Caco-2 (cell line): ENCODE measurements around the gene BMP6. TPM values are rescaled to one million over a fixed set of nuclear protein-coding genes. Genes with fewer than 3 reads are reported as not detected.

Source experiments
- BruUV-seq: library from RNA; stranded (reverse); fragments of 400-500 nt; replicated peaks from 2 replicates; lab custom pipeline; 2021; lab: Mats Ljungman, UMichigan
- CTCF ChIA-PET: fragments of 300-600 bp; sonication (Branson Sonifier 250); formaldehyde crosslinking; loops from one replicate; lab custom pipeline; 2022; ENCODE audit warnings: antibody characterized with exemption; lab: Charles Lee
- POLR2A ChIA-PET: fragments of 300-600 bp; sonication (Branson Sonifier 250); formaldehyde crosslinking; loops from one replicate; lab custom pipeline; 2022; ENCODE audit warnings: antibody characterized with exemption; lab: Charles Lee
- DNase-seq, 2 experiments: peaks; one replicate each; pipeline versions ENCODE4 v3.0.0 to v3.0.0-alpha.2; 2020 to 2022
- H3K27me3 ChIP-seq: replicated peaks from 2 replicates; pipeline ENCODE4 v1.6.0; 2011; ENCODE audit warnings: low read length; ENCODE audit not compliant: control insufficient read depth, insufficient read depth
- H3K36me3 ChIP-seq: 2 replicates; pipeline ENCODE4 v1.5.1; 2011; ENCODE audit warnings: low read length; ENCODE audit not compliant: control insufficient read depth, insufficient read depth
- H3K4me1 ChIP-seq: fragments of 250-450 bp; sonication (Bioruptor Pico); 2 replicates; pipeline ENCODE4 v1.5.1; 2020; ENCODE audit warnings: mild to moderate bottlenecking
- H3K4me3 ChIP-seq: 2 replicates; pipeline ENCODE4 v1.5.1; 2011; ENCODE audit warnings: low read depth, mild to moderate bottlenecking, control low read depth, low read length
- H3K9me3 ChIP-seq: fragments of 250-450 bp; sonication (Bioruptor Pico); 2 replicates; pipeline ENCODE4 v1.5.1; 2020; ENCODE audit warnings: mild to moderate bottlenecking, moderate library complexity
- H3K27ac Mint-ChIP-seq: one replicate; pipeline ENCODE4 v1.8.0; 2022; ENCODE audit warnings: mixed read lengths; ENCODE audit not compliant: unreplicated experiment
- H3K27me3 Mint-ChIP-seq: one replicate; pipeline ENCODE4 v1.8.0; 2022; ENCODE audit warnings: mixed read lengths; ENCODE audit not compliant: insufficient read depth, unreplicated experiment
- H3K36me3 Mint-ChIP-seq: one replicate; pipeline ENCODE4 v1.8.0; 2022; ENCODE audit warnings: mild to moderate bottlenecking, mixed read lengths; ENCODE audit not compliant: insufficient read depth, unreplicated experiment
- H3K4me1 Mint-ChIP-seq: one replicate; pipeline ENCODE4 v1.8.0; 2022; ENCODE audit warnings: low read depth, mixed read lengths; ENCODE audit not compliant: unreplicated experiment
- H3K4me3 Mint-ChIP-seq: one replicate; pipeline ENCODE4 v1.8.0; 2022; ENCODE audit warnings: mild to moderate bottlenecking, moderate library complexity, mixed read lengths; ENCODE audit not compliant: unreplicated experiment
- H3K9me3 Mint-ChIP-seq: one replicate; pipeline ENCODE4 v1.8.0; 2022; ENCODE audit warnings: mixed read lengths; ENCODE audit not compliant: unreplicated experiment
- CTCF ChIP-seq, 2 experiments: fragments of 200-600 bp in 1 of 2; IDR thresholded peaks; 1 replicate in 1 of 2; 2 replicates in 1 of 2; pipeline versions ENCODE4 v1.5.1 to v1.8.0; 2011 to 2022; ENCODE audit warnings: antibody characterized with exemption in 1 of 2, control low read depth in 1 of 2, inconsistent platforms in 1 of 2, low read depth in 1 of 2, low read length in 1 of 2, mild to moderate bottlenecking in 1 of 2, moderate library complexity in 1 of 2; ENCODE audit not compliant: insufficient read depth in 1 of 2, severe bottlenecking in 1 of 2, unreplicated experiment in 1 of 2
- intact Hi-C: fragments of 100-400 bp; cut with micrococcal nuclease; formaldehyde crosslinking; loops from one replicate; pipeline ENCODE4 v1.10.0; 2022; ENCODE audit not compliant: unreplicated experiment
- total RNA-seq: library from RNA; stranded (reverse); gene quantifications from 2 replicates; pipeline ENCODE4 v1.2.3, GENCODE V29; 2022

Gene BMP6
- total RNA-seq, 1 experiment from 2014 or later = 0.61 TPM

DNA sequence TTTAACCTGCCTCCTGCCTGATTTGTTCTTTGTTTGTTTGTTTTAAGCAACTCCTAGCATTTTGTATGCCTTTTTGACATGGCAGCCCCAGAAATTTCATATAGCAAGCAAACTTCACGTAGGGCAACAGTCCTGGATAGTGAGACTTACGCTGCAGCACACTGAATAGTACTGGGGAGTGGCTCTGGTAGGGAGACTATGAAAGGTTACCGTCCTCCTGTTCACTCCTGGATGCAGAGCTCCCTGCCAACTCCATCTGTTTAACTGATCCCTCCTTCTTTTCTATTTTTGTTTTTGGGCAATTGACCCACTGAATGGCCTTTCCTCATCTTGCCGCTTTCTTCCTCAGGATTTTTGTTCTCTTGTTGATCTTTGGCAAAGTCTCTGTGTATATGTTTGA lies 44.5 kb upstream of the BMP6 start:
- no TSS peak for BruUV-seq
- ChIA-PET POLR2A (no interaction called here), CTCF (no interaction called here)
- Mint-ChIP-seq H3K9me3 (no peaks in the 10 kb centered on the region), H3K27ac (no peak overlapping the region), H3K4me3 (no peak overlapping the region), H3K4me1 (peaks cover 16% of the 10 kb centered on the region), H3K36me3 (no peaks in the 10 kb centered on the region), H3K27me3 (no peaks in the 10 kb centered on the region)
- Histone ChIP-seq H3K4me1 (peaks cover 6% of the 10 kb centered on the region; the same call in 1 of the 2 replicates), H3K27me3 (no peaks in the 10 kb centered on the region), H3K4me3 (no peak overlapping the region), H3K36me3 (no peaks in the 10 kb centered on the region), H3K9me3 (no peaks in the 10 kb centered on the region)
- no peak for DNase-seq
- intact Hi-C loops = no loop called here
- no peak for TF ChIP-seq CTCF (IDR thresholded peaks at IDR 0.05; ENCODE audit: insufficient read depth in 1 of 2, low read depth in 1 of 2, low read length in 1 of 2, severe bottlenecking in 1 of 2, unreplicated experiment in 1 of 2)

- Mint-ChIP-seq H3K9me3 (no peaks in the 10 kb centered on the region), H3K4me1 (peaks cover 16% of the 10 kb centered on the region), H3K27ac (no peak overlapping the region), H3K27me3 (no peaks in the 10 kb centered on the region), H3K36me3 (no peaks in the 10 kb centered on the region), H3K4me3 (no peak overlapping the region)
- Histone ChIP-seq H3K4me3 (no peak overlapping the region), H3K9me3 (no peaks in the 10 kb centered on the region), H3K36me3 (no peaks in the 10 kb centered on the region), H3K27me3 (no peaks in the 10 kb centered on the region), H3K4me1 (peaks cover 6% of the 10 kb centered on the region; the same call in 1 of the 2 replicates)
- TF ChIP-seq CTCF (IDR thresholded peaks at IDR 0.05; ENCODE audit: insufficient read depth in 1 of 2, low read depth in 1 of 2, low read length in 1 of 2, severe bottlenecking in 1 of 2, unreplicated experiment in 1 of 2) = no peak
- ChIA-PET POLR2A (no interaction called here), CTCF (interaction anchor here (0.6 kb wide), 1 partner anchor 183 kb away, joined by 3 read pairs; no protein-coding TSS in a partner anchor)
- BruUV-seq = no TSS peak
- DNase-seq = no peak
- intact Hi-C loops = no loop called here
These were observed 41.8 kb upstream of the BMP6 start for GRCh38 chr6:7684076-7684475.

- TF ChIP-seq CTCF (IDR thresholded peaks at IDR 0.05; ENCODE audit: insufficient read depth in 1 of 2, low read depth in 1 of 2, low read length in 1 of 2, severe bottlenecking in 1 of 2, unreplicated experiment in 1 of 2) = no peak
- Histone ChIP-seq H3K27me3 (no peaks in the 10 kb centered on the region), H3K4me3 (no peak overlapping the region), H3K4me1 (peaks cover 6% of the 10 kb centered on the region; the same call in 1 of the 2 replicates), H3K36me3 (no peaks in the 10 kb centered on the region), H3K9me3 (no peaks in the 10 kb centered on the region)
- no TSS peak for BruUV-seq
- no peak for DNase-seq
- Mint-ChIP-seq H3K9me3 (no peaks in the 10 kb centered on the region), H3K36me3 (no peaks in the 10 kb centered on the region), H3K27ac (no peak overlapping the region), H3K4me1 (peaks cover 12% of the 10 kb centered on the region), H3K4me3 (no peak overlapping the region), H3K27me3 (no peaks in the 10 kb centered on the region)
- ChIA-PET CTCF (no interaction called here), POLR2A (no interaction called here)
- intact Hi-C loops = no loop called here
These were observed 41.1 kb upstream of the BMP6 start for GRCh38 chr6:7684843-7685242.
